WI38 (cell line): ENCODE measurements around the gene ALCAM.

Source experiments
- H3K4me3 ChIP-seq: 2 replicates; pipeline ENCODE4 v1.5.1; 2011; ENCODE audit warnings: low read depth, mild to moderate bottlenecking, control low read depth, low read length
- CTCF ChIP-seq: IDR thresholded peaks from 2 replicates; pipeline ENCODE4 v1.5.1; 2012; ENCODE audit warnings: low read depth, mild to moderate bottlenecking, control low read depth, low read length

The ALCAM gene

GRCh38 chr3:105616374-105617121 lies 249.8 kb downstream of the ALCAM start:
- no peak for TF ChIP-seq CTCF
- H3K4me3 ChIP-seq, result no peak overlapping the region

DNA sequence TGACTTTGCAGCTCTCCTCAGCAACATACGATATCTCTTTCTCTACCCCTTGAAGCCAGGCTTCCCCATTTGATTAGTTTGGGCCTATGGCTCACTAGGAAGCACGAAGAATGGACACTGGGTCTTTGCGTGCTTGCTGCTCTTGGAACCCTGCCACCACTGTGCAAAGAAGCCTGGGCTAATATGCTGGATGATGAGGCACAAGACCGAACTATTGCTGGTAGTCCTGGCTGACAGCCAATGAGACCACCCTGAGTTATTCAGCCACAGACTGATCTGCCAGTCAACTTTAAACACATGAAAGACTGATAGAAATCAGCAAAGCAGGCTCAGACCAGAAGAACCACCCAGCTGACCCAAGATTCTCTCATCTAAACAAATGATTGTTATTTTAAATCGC lies 251.8 kb downstream of the ALCAM start:
- no peak for TF ChIP-seq CTCF
- H3K4me3 ChIP-seq, result no peak overlapping the region

- no peak for TF ChIP-seq CTCF
- no peak overlapping the region for H3K4me3 ChIP-seq
These were observed 252.9 kb downstream of the ALCAM start for GRCh38 chr3:105619651-105620050.

DNA sequence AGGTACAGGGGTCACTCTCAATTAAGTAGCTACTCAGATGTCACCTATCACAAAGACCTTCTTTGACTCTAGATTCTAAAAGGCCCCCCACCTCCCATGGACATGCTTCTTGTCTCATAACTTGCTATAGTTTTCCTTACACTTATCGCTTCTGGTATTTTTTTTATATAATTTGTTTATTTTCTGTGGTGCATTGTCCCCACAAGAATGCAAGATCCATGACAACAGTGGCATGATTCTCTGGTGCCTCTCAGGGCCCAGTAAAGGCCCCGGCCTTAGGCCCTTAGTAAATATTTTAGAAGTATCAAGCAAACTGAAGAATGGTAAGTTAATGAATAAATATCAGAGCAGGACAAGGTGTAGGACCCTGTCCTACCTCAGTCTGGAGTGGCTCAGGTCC lies 253.5 kb downstream of the ALCAM start:
- no peak for TF ChIP-seq CTCF
- no peak overlapping the region for H3K4me3 ChIP-seq

- no peak overlapping the region for H3K4me3 ChIP-seq
- no peak for TF ChIP-seq CTCF
These were observed 255.5 kb downstream of the ALCAM start for GRCh38 chr3:105622169-105622568.
